ENCODE measurements around the gene LCN2. TPM values are rescaled to one million over a fixed set of nuclear protein-coding genes. Genes with fewer than 3 reads are reported as not detected.

LCN2 gene
- total RNA-seq, 1 experiment from 2014 or later, result 1.0 TPM

GRCh38 chr9:128136816-128137793 is 12.1 kb upstream of the LCN2 start:
- POLR2A ChIA-PET, result interaction anchor here (0.6 kb wide), 1 partner anchor 12 kb away, joined by 16 read pairs; no protein-coding TSS in a partner anchor
- Histone ChIP-seq H3K4me1 (ENCODE audit: control insufficient read depth, insufficient read depth, low read length) (no peaks in the 10 kb centered on the region), H3K27me3 (ENCODE audit: control insufficient read depth, insufficient read depth, low read length) (no peaks in the 10 kb centered on the region), H3K36me3 (ENCODE audit: control insufficient read depth, insufficient read depth, low read length) (no peaks in the 10 kb centered on the region), H3K4me3 (ENCODE audit: low read depth in 2 of 2, low read length in 2 of 2) (no peak overlapping the region), H3K9me3 (ENCODE audit: control insufficient read depth, insufficient read depth, low read depth, low read length) (no peaks in the 10 kb centered on the region), H3K27ac (ENCODE audit: low read length) (no peak overlapping the region)
- in situ Hi-C loops (cut with HindIII; ENCODE audit: low pct_unique_long_range_greater_than_20kb, low sequenced_read_pairs) (no loop called here), intact Hi-C loops (cut with micrococcal nuclease; ENCODE audit: unreplicated experiment) (no loop called here)
- BruUV-seq (replicated peaks), result no TSS peak
- TF ChIP-seq TCF7L2 (IDR thresholded peaks at IDR 0.05; ENCODE audit: low read depth, low read length) (no peak), POLR2AphosphoS5 (IDR thresholded peaks at IDR 0.05; ENCODE audit: low read depth, low read length) (no peak), SIN3A (IDR thresholded peaks at IDR 0.05; ENCODE audit: borderline replicate concordance, insufficient read depth, low read depth, low read length) (no peak)
- CTCF ChIA-PET, result interaction anchor here (0.6 kb wide), 1 partner anchor 1179 kb away, joined by 3 read pairs; no protein-coding TSS in a partner anchor
- DNase-seq (ENCODE audit: low read depth, low spot score) (no peak), ATAC-seq (no peak)

DNA sequence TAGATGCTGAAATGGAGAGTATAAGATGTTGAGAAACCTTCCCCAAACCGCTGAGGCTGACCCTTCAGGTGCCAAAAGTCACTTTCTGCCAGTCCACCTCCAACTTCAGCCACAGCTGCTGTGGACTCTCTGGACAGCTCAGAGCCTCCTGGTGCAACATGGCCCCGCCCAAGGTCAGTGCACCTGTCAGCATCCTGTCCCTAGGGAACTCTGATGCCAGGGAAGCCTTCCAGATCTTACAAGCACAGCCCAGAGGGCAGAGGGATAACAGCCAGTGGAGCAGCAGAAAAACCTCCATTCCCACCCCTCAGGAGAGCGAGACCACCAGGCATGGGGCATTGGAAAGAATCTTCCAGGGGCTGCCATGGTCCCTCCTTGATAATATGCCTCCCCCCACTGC is 11.3 kb upstream of the LCN2 start:
- Histone ChIP-seq H3K36me3 (ENCODE audit: control insufficient read depth, insufficient read depth, low read length) (no peaks in the 10 kb centered on the region), H3K4me3 (ENCODE audit: low read depth in 2 of 2, low read length in 2 of 2) (no peak overlapping the region), H3K27me3 (ENCODE audit: control insufficient read depth, insufficient read depth, low read length) (no peaks in the 10 kb centered on the region), H3K4me1 (ENCODE audit: control insufficient read depth, insufficient read depth, low read length) (no peaks in the 10 kb centered on the region), H3K9me3 (ENCODE audit: control insufficient read depth, insufficient read depth, low read depth, low read length) (no peaks in the 10 kb centered on the region), H3K27ac (ENCODE audit: low read length) (no peak overlapping the region)
- CTCF ChIA-PET, result no interaction called here
- ATAC-seq (peak; percentile 34; the same call in 1 of the 2 replicates), DNase-seq (ENCODE audit: low read depth, low spot score) (no peak)
- TF ChIP-seq SIN3A (IDR thresholded peaks at IDR 0.05; ENCODE audit: borderline replicate concordance, insufficient read depth, low read depth, low read length) (no peak), CTCF (IDR thresholded peaks at IDR 0.05) (no peak), POLR2AphosphoS5 (IDR thresholded peaks at IDR 0.05; ENCODE audit: low read depth, low read length) (no peak), TCF7L2 (IDR thresholded peaks at IDR 0.05; ENCODE audit: low read depth, low read length) (no peak)
- TF ChIP-seq, protein P1, sequence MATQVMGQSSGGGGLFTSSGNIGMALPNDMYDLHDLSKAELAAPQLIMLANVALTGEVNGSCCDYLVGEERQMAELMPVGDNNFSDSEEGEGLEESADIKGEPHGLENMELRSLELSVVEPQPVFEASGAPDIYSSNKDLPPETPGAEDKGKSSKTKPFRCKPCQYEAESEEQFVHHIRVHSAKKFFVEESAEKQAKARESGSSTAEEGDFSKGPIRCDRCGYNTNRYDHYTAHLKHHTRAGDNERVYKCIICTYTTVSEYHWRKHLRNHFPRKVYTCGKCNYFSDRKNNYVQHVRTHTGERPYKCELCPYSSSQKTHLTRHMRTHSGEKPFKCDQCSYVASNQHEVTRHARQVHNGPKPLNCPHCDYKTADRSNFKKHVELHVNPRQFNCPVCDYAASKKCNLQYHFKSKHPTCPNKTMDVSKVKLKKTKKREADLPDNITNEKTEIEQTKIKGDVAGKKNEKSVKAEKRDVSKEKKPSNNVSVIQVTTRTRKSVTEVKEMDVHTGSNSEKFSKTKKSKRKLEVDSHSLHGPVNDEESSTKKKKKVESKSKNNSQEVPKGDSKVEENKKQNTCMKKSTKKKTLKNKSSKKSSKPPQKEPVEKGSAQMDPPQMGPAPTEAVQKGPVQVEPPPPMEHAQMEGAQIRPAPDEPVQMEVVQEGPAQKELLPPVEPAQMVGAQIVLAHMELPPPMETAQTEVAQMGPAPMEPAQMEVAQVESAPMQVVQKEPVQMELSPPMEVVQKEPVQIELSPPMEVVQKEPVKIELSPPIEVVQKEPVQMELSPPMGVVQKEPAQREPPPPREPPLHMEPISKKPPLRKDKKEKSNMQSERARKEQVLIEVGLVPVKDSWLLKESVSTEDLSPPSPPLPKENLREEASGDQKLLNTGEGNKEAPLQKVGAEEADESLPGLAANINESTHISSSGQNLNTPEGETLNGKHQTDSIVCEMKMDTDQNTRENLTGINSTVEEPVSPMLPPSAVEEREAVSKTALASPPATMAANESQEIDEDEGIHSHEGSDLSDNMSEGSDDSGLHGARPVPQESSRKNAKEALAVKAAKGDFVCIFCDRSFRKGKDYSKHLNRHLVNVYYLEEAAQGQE (IDR thresholded peaks at IDR 0.05; ENCODE audit: insufficient read depth in 1 of 2, low read depth in 2 of 2, low read length in 1 of 2), result no peak
- POLR2A ChIA-PET, result no interaction called here
- intact Hi-C loops (cut with micrococcal nuclease; ENCODE audit: unreplicated experiment) (no loop called here), in situ Hi-C loops (cut with HindIII; ENCODE audit: low pct_unique_long_range_greater_than_20kb, low sequenced_read_pairs) (no loop called here)
- no TSS peak for BruUV-seq (replicated peaks)

All from Panc1 (cell line).